Activated CD4-positive, alpha-beta T cell treated with anti-CD3 and anti-CD28 coated beads for 48 hours (primary cell): ENCODE data around the gene GIMAP7.
A peak's percentile ranks its signal among the peaks of the same experiment; 100 is the strongest.
"Not testable (repeated sequence)": the region's sequence is repeated elsewhere in the genome, so short reads cannot be mapped to it uniquely, and the experiment has no call there.

Experiments
- DNase-seq: peaks from one replicate; pipeline ENCODE4 v3.0.0-alpha.2; 2020

Gene GIMAP7

GRCh38 chr7:150515248-150516147, 826 bp downstream of the GIMAP7 start:
- DNase-seq: no peak

GRCh38 chr7:150516956-150517745, 2.5 kb downstream of the GIMAP7 start:
- no peak for DNase-seq

- no peak for DNase-seq
Observed at GRCh38 chr7:150519310-150519709, 4.6 kb downstream of the GIMAP7 start.

GRCh38 chr7:150520145-150520544, 5.5 kb downstream of the GIMAP7 start:
- DNase-seq: peak; percentile 60

GRCh38 chr7:150522931-150523330, 8.3 kb downstream of the GIMAP7 start:
- DNase-seq: not testable (repeated sequence)

- peak; percentile 40 for DNase-seq
Observed at GRCh38 chr7:150524018-150524417, 9.3 kb downstream of the GIMAP7 start.

- no peak for DNase-seq
Observed at GRCh38 chr7:150531704-150532103, 17.0 kb downstream of the GIMAP7 start.

GRCh38 chr7:150538259-150538658, 23.6 kb downstream of the GIMAP7 start:
- DNase-seq: no peak

GRCh38 chr7:150553163-150553562, 38.5 kb downstream of the GIMAP7 start:
- DNase-seq: no peak

GRCh38 chr7:150556521-150557138, 42.0 kb downstream of the GIMAP7 start:
- DNase-seq: no peak

GRCh38 chr7:150560486-150560885, 45.8 kb downstream of the GIMAP7 start:
- DNase-seq: no peak

- no peak for DNase-seq
Observed at GRCh38 chr7:150562919-150563318, 48.2 kb downstream of the GIMAP7 start.

GRCh38 chr7:150564006-150564405, 49.3 kb downstream of the GIMAP7 start:
- DNase-seq: no peak

GRCh38 chr7:150564566-150564965, 49.9 kb downstream of the GIMAP7 start:
- DNase-seq: no peak

- DNase-seq: no peak
Observed at GRCh38 chr7:150565239-150565638, 50.6 kb downstream of the GIMAP7 start.

GRCh38 chr7:150566123-150566522, 51.5 kb downstream of the GIMAP7 start:
- no peak for DNase-seq

- DNase-seq: no peak
Observed at GRCh38 chr7:150566572-150566971, 51.9 kb downstream of the GIMAP7 start.

GRCh38 chr7:150567169-150567568, 52.5 kb downstream of the GIMAP7 start, which contains the start of gene GIMAP4:
TSS of gene GIMAP4 (plus strand) at chr7:150567390. CDS start at chr7:150569902, 2,512 bp downstream.
- DNase-seq: no peak

- DNase-seq: no peak
Observed at GRCh38 chr7:150567871-150568301, 53.2 kb downstream of the GIMAP7 start.

- no peak for DNase-seq
Observed at GRCh38 chr7:150568714-150569113, 54.0 kb downstream of the GIMAP7 start.

GRCh38 chr7:150569245-150569955, 54.7 kb downstream of the GIMAP7 start:
- DNase-seq: no peak
